Effector memory CD8-positive, alpha-beta T cell (primary cell): ENCODE measurements around the gene ZBTB4.
A peak's percentile ranks its signal among the peaks of the same experiment; 100 is the strongest.
"Not testable (repeated sequence)": the region's sequence is repeated elsewhere in the genome, so short reads cannot be mapped to it uniquely, and the experiment has no call there.

Experiments used
- ATAC-seq: fragments of 150-1000 bp; cut with Tn5 transposase; replicated peaks from 2 replicates; pipeline ENCODE4 v1.10.0; 2021; ENCODE audit warnings: mild to moderate bottlenecking, moderate library complexity
- DNase-seq, 3 experiments: peaks; one replicate each; pipeline ENCODE4 v3.0.0; 2021
- H3K27ac Mint-ChIP-seq, 2 donors: one replicate each; pipeline ENCODE4 v1.8.0; 2022; ENCODE audit warnings: mild to moderate bottlenecking in 2 of 2, mixed read lengths in 2 of 2, moderate library complexity in 2 of 2
- H3K27me3 Mint-ChIP-seq, 2 donors: one replicate each; pipeline ENCODE4 v1.8.0; 2022; ENCODE audit warnings: mixed read lengths in 2 of 2
- H3K36me3 Mint-ChIP-seq: one replicate; pipeline ENCODE4 v1.8.0; 2022; ENCODE audit warnings: mild to moderate bottlenecking, moderate library complexity, mixed read lengths; ENCODE audit not compliant: insufficient read depth
- H3K4me1 Mint-ChIP-seq, 2 donors: one replicate each; pipeline ENCODE4 v1.8.0; 2022; ENCODE audit warnings: low read depth in 2 of 2, mixed read lengths in 2 of 2
- H3K4me3 Mint-ChIP-seq, 2 donors: one replicate each; pipeline ENCODE4 v1.8.0; 2022; ENCODE audit warnings: mild to moderate bottlenecking in 2 of 2, mixed read lengths in 2 of 2, moderate library complexity in 2 of 2
- H3K9me3 Mint-ChIP-seq, 2 donors: one replicate each; pipeline ENCODE4 v1.8.0; 2022; ENCODE audit warnings: mixed read lengths in 2 of 2

Gene ZBTB4

DNA sequence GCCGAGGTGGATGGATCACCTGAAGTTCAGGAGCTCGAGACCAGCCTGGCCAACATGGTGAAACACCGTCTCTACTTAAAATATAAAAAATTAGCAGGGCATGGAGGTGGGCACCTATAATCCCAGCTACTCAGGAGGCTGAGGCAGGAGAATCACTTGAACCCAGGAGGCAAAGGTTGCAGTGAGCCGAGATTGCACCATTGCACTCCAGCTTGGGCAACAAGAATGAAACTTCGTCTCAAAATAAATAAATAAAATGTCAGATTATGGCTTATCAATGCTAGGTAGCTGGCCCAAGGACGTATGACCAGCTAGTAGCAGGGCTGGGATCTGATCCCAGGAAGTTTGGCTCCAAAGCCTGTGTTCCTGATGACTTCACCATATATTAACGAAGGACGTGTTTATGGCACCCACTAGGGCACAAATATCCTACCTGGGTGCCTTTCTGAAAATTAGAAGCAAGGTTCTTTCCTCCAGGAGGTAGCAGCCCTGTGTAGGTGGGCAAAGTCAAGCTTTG, 8.9 kb downstream of the ZBTB4 start:
- not testable (repeated sequence) for H3K9me3 Mint-ChIP-seq, H3K27me3 Mint-ChIP-seq, H3K4me3 Mint-ChIP-seq, ATAC-seq, H3K27ac Mint-ChIP-seq, DNase-seq
- Mint-ChIP-seq H3K36me3 (peaks cover 26% of the 10 kb centered on the region), H3K4me1 (peaks cover 19 to 28% of the 10 kb centered on the region in 2 donors)

DNA sequence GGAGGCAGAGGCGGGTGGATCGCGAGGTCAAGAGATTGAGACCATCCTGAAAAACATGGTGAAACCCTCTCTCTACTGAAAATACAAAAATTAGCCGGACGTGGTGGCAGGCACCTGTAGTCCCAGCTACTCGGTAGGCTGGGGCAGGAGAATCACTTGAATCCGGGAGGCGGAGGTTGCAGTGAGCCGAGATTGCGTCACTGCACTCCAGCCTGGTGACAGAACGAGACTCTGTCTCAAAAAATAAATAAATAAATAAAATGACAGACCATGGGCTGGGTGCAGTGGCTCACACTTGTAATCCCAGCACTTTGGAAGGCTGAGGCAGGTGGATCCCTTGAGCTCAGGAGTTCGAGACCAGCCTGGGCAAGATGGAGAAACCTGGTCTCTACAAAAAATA, 9.6 kb downstream of the ZBTB4 start:
- not testable (repeated sequence) for ATAC-seq, DNase-seq, H3K4me3 Mint-ChIP-seq, H3K27ac Mint-ChIP-seq, H3K9me3 Mint-ChIP-seq, H3K27me3 Mint-ChIP-seq
- Mint-ChIP-seq H3K4me1 (peaks cover 19 to 28% of the 10 kb centered on the region in 2 donors), H3K36me3 (peaks cover 26% of the 10 kb centered on the region)

DNA sequence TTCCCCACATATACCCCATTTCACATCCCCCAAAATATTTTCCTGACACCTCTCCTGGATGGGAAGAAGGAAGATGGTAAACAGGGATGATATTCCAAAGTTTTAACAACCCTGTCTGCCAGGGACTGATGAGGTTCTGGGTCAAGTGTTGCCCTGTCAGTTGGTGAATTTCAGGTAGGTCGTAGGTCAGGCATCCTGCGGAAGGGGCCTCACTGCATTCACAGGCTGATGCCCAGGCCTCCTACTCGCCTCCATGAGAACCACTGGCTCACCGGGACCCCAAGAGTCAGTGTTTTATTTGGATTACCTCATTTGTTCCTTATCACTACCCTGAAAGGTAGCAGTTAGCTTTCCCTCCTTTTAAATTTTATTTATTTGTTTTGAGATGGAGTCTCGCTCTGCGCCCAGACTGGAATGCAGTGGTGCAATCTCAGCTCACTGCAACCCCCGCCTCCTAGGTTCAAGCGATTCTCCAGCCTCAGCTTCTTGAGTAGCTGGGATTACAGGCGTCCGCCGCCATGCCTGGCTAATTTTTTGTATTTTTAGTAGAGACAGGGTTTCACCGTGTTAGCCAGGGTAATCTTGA, 10.5 kb downstream of the ZBTB4 start:
- peaks cover 32% of the 10 kb centered on the region for H3K36me3 Mint-ChIP-seq
- no peaks in the 10 kb centered on the region for H3K27me3 Mint-ChIP-seq
- no peak for ATAC-seq
- H3K9me3 Mint-ChIP-seq, result no peaks in the 10 kb centered on the region
- H3K27ac Mint-ChIP-seq, result peak overlapping the region; percentile 28 to 44
- H3K4me3 Mint-ChIP-seq, result no peak overlapping the region
- DNase-seq, result no peak
- H3K4me1 Mint-ChIP-seq, result peaks cover 19 to 28% of the 10 kb centered on the region in 2 donors

DNA sequence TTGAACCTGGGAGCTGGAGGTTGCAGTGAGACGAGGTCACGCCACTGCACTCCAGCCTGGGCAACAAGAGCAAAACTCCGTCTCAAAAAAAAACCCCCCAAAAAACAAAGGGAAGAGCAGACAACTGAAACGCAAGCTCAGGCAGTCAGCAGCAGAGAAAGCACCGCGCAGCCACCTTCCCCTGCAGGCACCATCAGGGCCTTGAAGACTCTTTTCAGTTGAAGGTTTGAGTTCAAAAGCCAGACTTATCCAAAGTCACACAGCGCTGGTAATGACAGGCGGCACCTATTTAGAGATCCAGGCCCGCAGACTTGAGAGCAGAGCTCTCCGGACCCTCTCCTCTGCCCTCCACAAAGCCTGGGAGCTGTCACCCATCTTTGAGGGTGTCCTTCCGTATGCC, 11.1 kb downstream of the ZBTB4 start:
- H3K27me3 Mint-ChIP-seq, result no peaks in the 10 kb centered on the region
- ATAC-seq, result no peak
- no peaks in the 10 kb centered on the region for H3K9me3 Mint-ChIP-seq
- peak overlapping the region; percentile 16 to 44 for H3K27ac Mint-ChIP-seq
- peak overlapping the region in 1 of 2 donors; percentile 10 for H3K4me3 Mint-ChIP-seq
- H3K4me1 Mint-ChIP-seq, result peaks cover 19 to 28% of the 10 kb centered on the region in 2 donors
- DNase-seq, result no peak
- H3K36me3 Mint-ChIP-seq, result peaks cover 37% of the 10 kb centered on the region

DNA sequence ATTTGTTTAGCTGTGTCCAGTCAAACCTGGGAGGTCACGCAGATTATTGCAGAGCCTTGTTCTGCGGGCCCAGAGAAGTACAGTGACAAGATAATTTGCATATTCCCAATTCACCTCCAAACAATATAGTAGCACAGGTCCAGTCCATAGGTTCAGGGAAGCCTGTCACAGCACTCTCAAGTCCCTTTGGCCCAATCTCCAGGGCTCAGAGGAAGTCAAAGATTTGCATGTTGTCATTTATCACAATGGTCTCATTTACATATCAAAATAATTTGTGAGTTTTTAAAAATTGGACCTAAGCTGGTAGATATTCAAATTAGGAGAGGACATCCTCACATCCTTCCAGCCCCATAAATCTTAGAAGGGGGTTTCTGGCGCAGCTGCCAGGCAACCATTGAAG, 11.9 kb downstream of the ZBTB4 start:
- ATAC-seq, result no peak
- Mint-ChIP-seq H3K4me3 (no peak overlapping the region), H3K36me3 (peaks cover 38% of the 10 kb centered on the region), H3K4me1 (peaks cover 19 to 28% of the 10 kb centered on the region in 2 donors), H3K27me3 (no peaks in the 10 kb centered on the region), H3K27ac (peak overlapping the region in 1 of 2 donors; percentile 51), H3K9me3 (no peaks in the 10 kb centered on the region)
- no peak for DNase-seq

DNA sequence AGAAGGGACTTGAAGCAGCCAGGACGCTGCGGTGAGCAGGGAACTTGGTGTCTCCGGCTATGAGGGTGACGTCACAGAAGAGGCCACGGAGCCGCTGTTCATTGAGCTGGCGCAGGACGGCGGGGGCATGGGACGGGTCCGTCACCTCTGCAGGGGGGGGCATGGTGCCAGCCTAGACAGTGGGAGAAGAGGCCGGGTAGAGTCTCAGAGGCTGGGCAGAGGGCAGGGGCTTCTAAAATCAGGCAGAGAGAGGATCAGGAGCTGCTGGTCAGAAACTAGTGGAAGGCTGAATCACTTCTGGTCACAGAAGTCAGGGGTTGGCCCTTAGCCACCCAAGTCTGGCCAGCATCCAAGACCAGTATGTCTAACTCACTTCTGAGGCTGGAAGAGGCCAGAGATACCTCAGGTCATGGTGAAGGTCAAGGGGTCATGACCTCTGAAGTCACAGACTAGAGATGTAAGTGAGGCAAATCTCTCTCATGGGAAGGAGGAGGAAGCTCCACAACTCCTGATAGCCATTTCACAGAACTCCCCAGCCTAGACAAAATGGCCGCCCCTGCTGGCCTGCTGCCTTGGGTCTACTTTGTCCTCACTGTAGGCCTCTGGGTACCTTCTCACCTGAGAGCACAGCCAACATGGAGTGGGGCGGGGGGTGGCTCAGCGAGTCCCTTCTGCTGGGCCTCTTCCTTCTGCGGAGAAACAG, 12.6 kb downstream of the ZBTB4 start:
- no peak for ATAC-seq
- H3K4me3 Mint-ChIP-seq, result no peak overlapping the region
- peak overlapping the region in 1 of 2 donors; percentile 51 for H3K27ac Mint-ChIP-seq
- H3K9me3 Mint-ChIP-seq, result no peaks in the 10 kb centered on the region
- peaks cover 15 to 24% of the 10 kb centered on the region in 2 donors for H3K4me1 Mint-ChIP-seq
- H3K27me3 Mint-ChIP-seq, result no peaks in the 10 kb centered on the region
- H3K36me3 Mint-ChIP-seq, result peaks cover 43% of the 10 kb centered on the region
- DNase-seq, result no peak

DNA sequence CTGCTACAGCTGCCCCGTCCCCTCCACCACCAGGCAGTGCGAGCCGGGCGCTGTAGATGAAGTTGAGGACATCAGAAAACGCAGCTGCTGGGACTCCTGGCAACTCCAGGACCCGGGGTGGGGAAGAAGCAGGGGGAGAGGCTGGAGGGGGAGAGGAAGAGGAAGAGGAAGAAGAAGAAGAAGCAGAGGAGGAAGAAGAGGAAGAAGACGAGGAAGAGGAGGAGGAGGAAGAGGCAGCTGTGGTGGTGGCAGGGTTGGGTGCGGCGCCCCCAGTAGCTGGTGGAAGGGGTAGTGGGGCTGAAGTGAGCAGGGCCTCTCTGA, 13.2 kb downstream of the ZBTB4 start:
- no peak overlapping the region for H3K4me3 Mint-ChIP-seq
- H3K27ac Mint-ChIP-seq, result peak overlapping the region in 1 of 2 donors; percentile 51
- H3K36me3 Mint-ChIP-seq, result peaks cover 45% of the 10 kb centered on the region
- ATAC-seq, result no peak
- H3K4me1 Mint-ChIP-seq, result peaks cover 11 to 19% of the 10 kb centered on the region in 2 donors
- no peaks in the 10 kb centered on the region for H3K9me3 Mint-ChIP-seq
- DNase-seq, result no peak
- no peaks in the 10 kb centered on the region for H3K27me3 Mint-ChIP-seq

DNA sequence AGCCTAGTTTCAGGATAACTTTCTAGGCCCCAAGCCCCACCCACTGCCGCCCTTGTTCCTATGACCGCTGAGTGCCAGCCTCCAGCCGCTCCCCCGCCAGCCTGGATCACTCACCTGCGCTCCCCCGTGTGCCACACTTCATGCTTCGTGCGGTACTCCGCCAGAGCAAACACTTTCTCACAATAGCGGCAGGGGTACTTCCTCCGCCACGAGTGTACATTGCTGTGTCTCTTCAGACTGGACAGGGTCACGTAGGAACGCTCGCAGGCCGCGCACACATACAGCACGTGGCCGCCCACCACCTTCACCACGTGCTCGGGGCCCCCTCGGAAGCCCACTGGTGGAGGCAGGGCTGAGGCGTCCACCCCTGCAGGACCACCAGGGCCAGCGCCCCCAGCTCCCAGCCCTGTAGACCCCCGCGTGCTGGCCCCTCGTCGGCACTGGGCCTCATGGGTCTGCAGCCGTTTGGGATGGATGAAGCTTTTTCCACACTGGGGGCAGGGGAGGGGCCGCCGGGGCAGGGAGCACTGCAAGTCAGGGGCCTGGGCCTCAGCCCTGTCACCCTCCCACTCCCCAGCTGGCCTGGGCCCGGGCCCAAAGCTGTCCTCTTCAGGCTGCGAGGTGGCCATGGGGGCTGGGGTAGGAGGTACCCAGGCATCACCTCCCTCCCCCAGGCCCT, 13.7 kb downstream of the ZBTB4 start:
- Mint-ChIP-seq H3K9me3 (no peaks in the 10 kb centered on the region), H3K27me3 (no peaks in the 10 kb centered on the region), H3K36me3 (peaks cover 45% of the 10 kb centered on the region), H3K4me3 (no peak overlapping the region), H3K4me1 (peaks cover 11 to 19% of the 10 kb centered on the region in 2 donors), H3K27ac (peak overlapping the region in 1 of 2 donors; percentile 51)
- ATAC-seq, result no peak
- DNase-seq, result no peak

DNA sequence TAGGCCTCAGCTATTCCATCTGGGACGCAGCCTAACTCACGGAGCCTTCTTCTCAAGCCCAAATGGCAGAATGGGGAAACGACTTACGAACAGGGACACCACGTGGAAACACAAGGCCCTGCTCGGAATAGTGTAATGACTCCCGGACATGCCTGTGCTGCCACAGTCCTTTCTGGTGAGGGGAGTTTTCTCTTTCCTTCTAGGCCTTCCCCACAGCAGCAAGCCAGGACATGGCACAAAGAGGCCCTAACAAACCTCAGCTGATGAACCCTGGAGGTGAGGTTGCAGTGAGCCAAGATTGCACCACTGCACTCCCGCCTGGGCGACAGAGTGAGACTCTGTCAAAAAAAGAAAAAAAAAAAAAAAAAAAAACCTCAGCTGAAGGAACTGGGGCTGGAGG, 15.3 kb downstream of the ZBTB4 start:
- peaks cover 39% of the 10 kb centered on the region for H3K36me3 Mint-ChIP-seq
- peak overlapping the region in 1 of 2 donors; percentile 59 for H3K27ac Mint-ChIP-seq
- peaks cover 11 to 18% of the 10 kb centered on the region in 2 donors for H3K4me1 Mint-ChIP-seq
- DNase-seq (no peak), ATAC-seq (no peak)
- no peaks in the 10 kb centered on the region for H3K27me3 Mint-ChIP-seq
- H3K4me3 Mint-ChIP-seq, result no peak overlapping the region
- no peaks in the 10 kb centered on the region for H3K9me3 Mint-ChIP-seq

DNA sequence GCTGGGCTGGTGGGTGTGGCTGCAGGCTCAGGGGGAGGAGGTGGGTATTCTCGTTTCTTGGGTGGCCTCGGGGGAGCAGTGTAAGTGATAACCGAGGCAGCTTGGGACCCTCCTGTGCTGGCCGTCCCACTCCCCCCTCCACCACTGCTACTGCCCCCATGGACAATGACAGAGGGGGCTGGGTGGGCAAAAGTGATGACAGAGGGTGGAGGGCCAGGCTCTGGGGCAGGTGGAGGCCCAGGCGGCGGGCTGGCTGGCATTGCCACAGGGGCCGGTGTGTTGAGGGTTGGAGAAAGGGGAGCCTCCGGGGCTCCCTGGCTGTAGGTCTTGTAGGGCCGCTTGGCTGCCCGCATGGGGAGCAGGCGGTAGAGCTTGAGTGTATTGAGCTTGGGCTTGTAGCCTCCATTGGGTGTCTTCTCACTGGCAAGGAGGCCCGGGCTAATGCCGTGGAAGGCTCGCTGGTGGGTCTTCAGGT, 16.0 kb downstream of the ZBTB4 start:
- Mint-ChIP-seq H3K4me1 (peaks cover 8 to 11% of the 10 kb centered on the region in 2 donors), H3K36me3 (peaks cover 39% of the 10 kb centered on the region), H3K27me3 (no peaks in the 10 kb centered on the region), H3K9me3 (no peaks in the 10 kb centered on the region), H3K4me3 (no peak overlapping the region), H3K27ac (no peak overlapping the region)
- DNase-seq, result no peak
- no peak for ATAC-seq

DNA sequence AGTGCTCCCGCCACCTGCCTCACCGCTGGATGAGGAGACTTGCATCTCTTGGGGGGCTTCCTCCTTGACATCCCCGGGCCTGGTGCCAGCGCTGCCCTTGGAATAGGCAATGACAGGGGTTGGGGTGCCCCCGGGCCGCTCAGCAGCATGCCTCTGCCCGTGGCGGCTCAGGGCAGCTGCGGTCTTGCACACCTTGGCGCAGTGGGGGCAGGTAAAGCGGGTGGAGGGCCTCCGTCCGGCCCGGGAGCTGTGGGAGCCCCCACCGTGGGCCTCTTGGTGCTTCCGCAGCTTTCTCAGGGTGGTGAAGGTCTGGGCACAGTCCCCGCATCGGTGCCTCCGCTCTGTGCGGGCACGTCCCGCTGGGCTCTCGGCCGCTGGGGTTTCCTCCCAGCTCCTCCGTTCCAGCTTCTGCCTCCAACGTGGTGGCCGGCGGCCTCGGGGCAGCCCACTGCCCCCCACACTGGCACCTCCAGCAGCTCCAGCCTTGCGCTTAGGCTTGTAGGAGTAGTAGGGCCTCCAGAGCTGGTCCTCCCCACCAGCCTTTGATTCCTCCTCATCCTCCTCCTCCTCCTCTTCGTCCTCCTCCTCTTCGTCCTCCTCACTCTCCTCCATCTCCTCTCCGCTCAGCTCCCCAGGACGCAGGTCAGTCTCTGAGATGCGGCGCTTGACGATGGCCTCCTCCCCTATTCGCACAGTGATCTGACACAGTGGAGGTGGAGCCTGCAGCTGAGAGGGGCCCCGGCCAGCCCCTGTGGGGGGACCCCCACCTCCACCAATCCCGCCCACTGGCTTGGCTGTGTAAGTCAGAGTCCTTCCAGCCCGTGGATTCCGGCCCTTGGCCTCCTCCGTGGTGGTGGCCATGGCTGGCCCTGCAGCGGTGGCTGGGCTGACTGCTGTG, 16.7 kb downstream of the ZBTB4 start:
- H3K27me3 Mint-ChIP-seq, result no peaks in the 10 kb centered on the region
- ATAC-seq, result no peak

DNA sequence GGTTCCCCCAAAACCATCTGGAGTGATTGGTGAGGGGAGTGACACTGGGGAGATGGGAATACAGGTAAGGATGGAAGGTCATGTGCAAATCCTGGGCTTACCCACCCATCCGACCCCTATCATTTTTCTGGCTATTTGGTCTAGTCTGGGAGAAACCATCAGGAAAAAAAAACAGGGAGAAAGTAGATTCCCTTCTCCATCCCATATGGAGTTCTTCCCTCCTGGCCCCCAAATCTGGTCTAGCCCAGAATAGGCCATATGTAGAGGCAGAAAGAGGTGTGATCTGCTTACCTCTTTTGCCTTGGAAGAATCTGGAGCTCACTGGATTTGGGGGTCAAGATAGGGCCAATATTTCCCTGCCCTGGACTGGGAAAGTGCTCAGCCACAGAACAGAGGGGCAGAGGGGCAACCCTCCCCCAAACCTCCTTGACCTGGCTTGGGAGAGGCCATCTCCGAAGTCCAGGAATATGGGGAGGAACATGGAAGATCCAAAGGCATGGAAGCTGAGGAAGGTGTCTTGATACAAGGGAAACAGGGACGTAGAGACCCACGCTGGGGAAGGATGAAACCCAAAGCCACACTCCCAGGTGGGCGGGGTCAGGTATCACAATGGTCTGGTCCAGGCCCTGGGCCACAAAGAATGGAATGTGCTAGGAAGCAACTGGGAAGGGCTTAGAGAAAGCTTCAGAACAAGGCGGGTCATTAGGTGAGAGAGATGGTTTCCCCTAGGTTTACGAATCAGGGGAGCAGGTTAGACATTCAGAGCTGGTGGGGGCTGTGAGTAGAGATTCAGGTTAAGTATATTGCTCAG, 18.4 kb downstream of the ZBTB4 start:
- no peaks in the 10 kb centered on the region for H3K27me3 Mint-ChIP-seq
- DNase-seq (no peak), ATAC-seq (no peak)
- peak overlapping the region in 1 of 2 donors; percentile 59 for H3K27ac Mint-ChIP-seq
- H3K4me3 Mint-ChIP-seq, result no peak overlapping the region
- peaks cover 8 to 9% of the 10 kb centered on the region in 2 donors for H3K4me1 Mint-ChIP-seq
- peaks cover 41% of the 10 kb centered on the region for H3K36me3 Mint-ChIP-seq
- H3K9me3 Mint-ChIP-seq, result no peaks in the 10 kb centered on the region

More for the DNA sequence above, 16.7 kb downstream of the ZBTB4 start:
- Mint-ChIP-seq H3K4me1 (peaks cover 4 to 7% of the 10 kb centered on the region in 2 donors), H3K27ac (no peak overlapping the region), H3K4me3 (peak overlapping the region in 1 of 2 donors; percentile 55), H3K9me3 (no peaks in the 10 kb centered on the region), H3K36me3 (peaks cover 37% of the 10 kb centered on the region)
- no peak for DNase-seq
